ENCODE results near the gene CPVL.

The CPVL gene

GRCh38 chr7:28960071-28960840 is 186.1 kb downstream of the CPVL start:
- H3K27me3 ChIP-seq, result peaks cover 3 to 30% of the 10 kb centered on the region in 2 donors
- no peaks in the 10 kb centered on the region for H3K9me3 ChIP-seq
- TF ChIP-seq, protein P1, sequence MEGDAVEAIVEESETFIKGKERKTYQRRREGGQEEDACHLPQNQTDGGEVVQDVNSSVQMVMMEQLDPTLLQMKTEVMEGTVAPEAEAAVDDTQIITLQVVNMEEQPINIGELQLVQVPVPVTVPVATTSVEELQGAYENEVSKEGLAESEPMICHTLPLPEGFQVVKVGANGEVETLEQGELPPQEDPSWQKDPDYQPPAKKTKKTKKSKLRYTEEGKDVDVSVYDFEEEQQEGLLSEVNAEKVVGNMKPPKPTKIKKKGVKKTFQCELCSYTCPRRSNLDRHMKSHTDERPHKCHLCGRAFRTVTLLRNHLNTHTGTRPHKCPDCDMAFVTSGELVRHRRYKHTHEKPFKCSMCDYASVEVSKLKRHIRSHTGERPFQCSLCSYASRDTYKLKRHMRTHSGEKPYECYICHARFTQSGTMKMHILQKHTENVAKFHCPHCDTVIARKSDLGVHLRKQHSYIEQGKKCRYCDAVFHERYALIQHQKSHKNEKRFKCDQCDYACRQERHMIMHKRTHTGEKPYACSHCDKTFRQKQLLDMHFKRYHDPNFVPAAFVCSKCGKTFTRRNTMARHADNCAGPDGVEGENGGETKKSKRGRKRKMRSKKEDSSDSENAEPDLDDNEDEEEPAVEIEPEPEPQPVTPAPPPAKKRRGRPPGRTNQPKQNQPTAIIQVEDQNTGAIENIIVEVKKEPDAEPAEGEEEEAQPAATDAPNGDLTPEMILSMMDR (IDR thresholded peaks at IDR 0.05), result no peak
- peaks cover 0 to 35% (median 31%) of the 10 kb centered on the region in 4 donors for H3K4me1 ChIP-seq
- H3K4me3 ChIP-seq, result no peak overlapping the region
- H3K36me3 ChIP-seq, result no peaks in the 10 kb centered on the region
- no peak overlapping the region for H3K27ac ChIP-seq
- DNase-seq, result no peak
- intact Hi-C loops (cut with DNase I; ENCODE audit: low total_unique reads), result no loop called here

GRCh38 chr7:28958980-28959347 is 187.4 kb downstream of the CPVL start:
- Histone ChIP-seq H3K27ac (peak overlapping the region; percentile 16 to 24), H3K4me3 (no peak overlapping the region), H3K36me3 (no peaks in the 10 kb centered on the region), H3K9me3 (no peaks in the 10 kb centered on the region), H3K27me3 (peaks cover 3 to 37% of the 10 kb centered on the region in 2 donors), H3K4me1 (peaks cover 0 to 39% (median 31%) of the 10 kb centered on the region in 4 donors)
- intact Hi-C loops (cut with DNase I; ENCODE audit: low total_unique reads), result no loop called here
- DNase-seq, result no peak
- TF ChIP-seq, protein P1 (IDR thresholded peaks at IDR 0.05), result no peak

GRCh38 chr7:28958235-28958979 is 187.9 kb downstream of the CPVL start, which contains the start of gene TRIL:
Gene TRIL (minus strand): TSS chr7:28958330. CDS start chr7:28958046, 284 bp downstream.
- Histone ChIP-seq H3K4me1 (peaks cover 0 to 39% (median 31%) of the 10 kb centered on the region in 4 donors), H3K27me3 (peaks cover 3 to 37% of the 10 kb centered on the region in 2 donors), H3K9me3 (no peaks in the 10 kb centered on the region), H3K4me3 (peak within 1 kb of the TSS; percentile 45 to 58), H3K36me3 (no peaks in the 10 kb centered on the region), H3K27ac (peak within 1 kb of the TSS; percentile 16 to 24)
- TF ChIP-seq, protein P1 (IDR thresholded peaks at IDR 0.05), result no peak
- peak; percentile 37 to 74 for DNase-seq
- intact Hi-C loops (cut with DNase I; ENCODE audit: low total_unique reads), result no loop called here

GRCh38 chr7:28957751-28958234 is 188.5 kb downstream of the CPVL start:
- no peak overlapping the region for H3K27ac ChIP-seq
- no peaks in the 10 kb centered on the region for H3K36me3 ChIP-seq
- H3K9me3 ChIP-seq, result no peaks in the 10 kb centered on the region
- H3K27me3 ChIP-seq, result peaks cover 3 to 37% of the 10 kb centered on the region in 2 donors
- intact Hi-C loops (cut with DNase I; ENCODE audit: low total_unique reads), result no loop called here
- TF ChIP-seq, protein P1 (IDR thresholded peaks at IDR 0.05), result no peak
- no peak for DNase-seq
- H3K4me3 ChIP-seq, result peak overlapping the region; percentile 45 to 58
- peaks cover 0 to 39% (median 31%) of the 10 kb centered on the region in 4 donors for H3K4me1 ChIP-seq

DNA sequence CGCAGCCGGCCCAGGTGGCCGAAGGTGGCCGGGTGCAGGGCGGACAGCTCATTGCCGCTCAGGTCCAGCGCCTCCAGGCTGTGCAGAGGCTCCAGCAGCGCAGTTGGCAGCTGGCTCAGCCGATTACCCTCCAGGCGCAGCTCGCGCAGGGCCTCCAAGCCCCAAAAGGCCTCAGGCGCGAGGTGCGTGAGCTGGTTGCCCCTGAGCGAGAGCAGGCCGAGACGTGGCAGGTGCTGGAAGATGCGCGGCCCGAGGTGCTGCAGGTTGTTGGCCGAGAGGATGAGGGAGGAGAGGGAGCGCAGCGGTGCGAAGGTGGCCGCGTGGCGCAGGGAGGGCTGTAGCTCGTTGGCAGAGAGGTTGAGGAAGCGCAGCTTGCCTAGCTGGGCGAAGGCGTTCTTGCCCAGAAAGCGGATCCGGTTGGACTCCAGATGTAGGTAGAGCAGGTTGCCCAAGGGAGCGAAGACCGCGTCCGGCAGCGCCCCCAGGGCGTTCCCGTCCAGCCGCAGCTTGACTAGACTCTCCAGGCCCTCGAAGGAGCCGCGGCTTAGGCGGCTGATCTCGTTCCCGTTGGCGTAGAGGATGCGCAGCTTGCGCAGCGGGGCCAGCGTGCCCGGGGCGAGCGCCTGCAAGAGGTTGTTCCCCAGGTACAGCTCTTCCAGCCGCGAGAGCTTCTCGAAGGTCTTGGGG is 189.1 kb downstream of the CPVL start:
- no peaks in the 10 kb centered on the region for H3K9me3 ChIP-seq

More for the DNA sequence above, 189.1 kb downstream of the CPVL start:
- Histone ChIP-seq H3K27ac (no peak overlapping the region), H3K36me3 (no peaks in the 10 kb centered on the region), H3K27me3 (peaks cover 3 to 37% of the 10 kb centered on the region in 2 donors), H3K4me3 (peak overlapping the region; percentile 45 to 58), H3K4me1 (peaks cover 0 to 39% (median 31%) of the 10 kb centered on the region in 4 donors)
- intact Hi-C loops (cut with DNase I; ENCODE audit: low total_unique reads), result no loop called here
- TF ChIP-seq, protein P1 (IDR thresholded peaks at IDR 0.05), result no peak
- DNase-seq, result no peak
